Ovary (tissue), 9 donors: ENCODE results near the gene TSPAN14. TPM values are rescaled to one million over a fixed set of nuclear protein-coding genes. Genes with fewer than 3 reads are reported as not detected.
"Not testable (repeated sequence)": the region's sequence is repeated elsewhere in the genome, so short reads cannot be mapped to it uniquely, and the experiment has no call there.

Source experiments
- DNase-seq, 5 donors: peaks; one replicate each; pipeline ENCODE4 v3.0.0-alpha.2; 2019 to 2020
- H3K27ac ChIP-seq, 2 donors: fragments of 200-600 bp; one replicate each; pipeline versions ENCODE4 v1.5.1 to v1.8.0; 2019 to 2022
- H3K27me3 ChIP-seq: fragments of 200-600 bp; one replicate; pipeline ENCODE4 v1.8.0; 2022
- H3K36me3 ChIP-seq: fragments of 200-600 bp; sonication (generic); one replicate; pipeline ENCODE4 v1.5.1; 2019
- H3K4me1 ChIP-seq: one replicate; pipeline ENCODE4 v1.8.1; 2013; ENCODE audit warnings: mild to moderate bottlenecking, moderate library complexity; ENCODE audit not compliant: insufficient read depth
- H3K4me3 ChIP-seq: fragments of 200-600 bp; sonication (generic); one replicate; pipeline ENCODE4 v1.5.1; 2017
- H3K9me3 ChIP-seq, 2 donors: fragments of 200-600 bp in 1 of 2; sonication (generic) in 1 of 2; one replicate each; pipeline versions ENCODE4 v1.5.1 to v1.8.1; 2013 to 2019; ENCODE audit warnings: mild to moderate bottlenecking in 1 of 2, moderate library complexity in 1 of 2
- EP300 ChIP-seq: sonication (generic); formaldehyde crosslinking; IDR thresholded peaks from one replicate; pipeline ENCODE4 v1.6.1; 2017; ENCODE audit warnings: antibody characterized with exemption
- POLR2A ChIP-seq: fragments of 450-650 bp; IDR thresholded peaks from one replicate; pipeline ENCODE4 v1.6.1; 2017; ENCODE audit warnings: antibody characterized with exemption, mild to moderate bottlenecking, moderate library complexity
- WGBS, 3 donors: extraction: QIAGEN DNeasy Blood & Tissue Kit in 1 of 3; methylation state at CpG; one replicate each; pipeline versions ENCODE4 v1.1.5 to v1.1.7; 2013 to 2017; 5-methylcytosine and 5-hydroxymethylcytosine counted together
- intact Hi-C, 4 donors: fragments of 100-400 bp; cut with DNase I; formaldehyde crosslinking; loops; one replicate each; pipeline versions ENCODE4 v1.11.0 to v1.15.1; 2022 to 2023
- polyA plus RNA-seq, 2 donors: library from polyadenylated mRNA; stranded (reverse); fragments of 200-250 nt in 1 of 2; fragments of 350-450 nt in 1 of 2; fragmentation: Illumina TruSeq in 1 of 2; extraction: RNeasy Lipid Tissue Mini Kit (QIAGEN cat#74804) in 1 of 2; gene quantifications; one replicate each; pipeline ENCODE4 v1.2.3, GENCODE V29; 2013 to 2014
- total RNA-seq, 7 donors: library from RNA; depleted of rRNA in 2 of 7; stranded (reverse); fragments of >200 nt in 2 of 7; fragmentation: NEBNext Ultra II Directional in 3 of 7; extraction: Animal tissue kit (Norgen Biotek cat#: 25700) in 3 of 7; gene quantifications; one replicate each; pipeline versions ENCODE4 v1.1.0 to v1.2.4, GENCODE V29; 2016 to 2023
- TF ChIP-seq, protein P1 (sequence below), 3 donors: fragments of 450-650 bp in 2 of 3; fragments of 200-600 bp in 1 of 3; IDR thresholded peaks; one replicate each; pipeline versions ENCODE4 v1.5.1 to v1.8.0; 2016 to 2022; ENCODE audit warnings: antibody characterized with exemption in 3 of 3, mild to moderate bottlenecking in 1 of 3
- donor health status: DM: no; HTN: no; CAD: no; lungs with moderate emphysema.
- donor health status: DM: no; HTN: no; CAD: no.
- donor health status: Bipolar disorder and iron deficiency.
- donor health status: DM: yes; HTN: yes; CAD: no.
- donor health status: DM: no; HTN: no; CAD: no.
- donor health status: DM: yes; HTN: yes; CAD: no.

TSPAN14 gene
- total and polyA plus RNA-seq, 9 donors, result 35.4 to 103 (median 74.8) TPM

DNA sequence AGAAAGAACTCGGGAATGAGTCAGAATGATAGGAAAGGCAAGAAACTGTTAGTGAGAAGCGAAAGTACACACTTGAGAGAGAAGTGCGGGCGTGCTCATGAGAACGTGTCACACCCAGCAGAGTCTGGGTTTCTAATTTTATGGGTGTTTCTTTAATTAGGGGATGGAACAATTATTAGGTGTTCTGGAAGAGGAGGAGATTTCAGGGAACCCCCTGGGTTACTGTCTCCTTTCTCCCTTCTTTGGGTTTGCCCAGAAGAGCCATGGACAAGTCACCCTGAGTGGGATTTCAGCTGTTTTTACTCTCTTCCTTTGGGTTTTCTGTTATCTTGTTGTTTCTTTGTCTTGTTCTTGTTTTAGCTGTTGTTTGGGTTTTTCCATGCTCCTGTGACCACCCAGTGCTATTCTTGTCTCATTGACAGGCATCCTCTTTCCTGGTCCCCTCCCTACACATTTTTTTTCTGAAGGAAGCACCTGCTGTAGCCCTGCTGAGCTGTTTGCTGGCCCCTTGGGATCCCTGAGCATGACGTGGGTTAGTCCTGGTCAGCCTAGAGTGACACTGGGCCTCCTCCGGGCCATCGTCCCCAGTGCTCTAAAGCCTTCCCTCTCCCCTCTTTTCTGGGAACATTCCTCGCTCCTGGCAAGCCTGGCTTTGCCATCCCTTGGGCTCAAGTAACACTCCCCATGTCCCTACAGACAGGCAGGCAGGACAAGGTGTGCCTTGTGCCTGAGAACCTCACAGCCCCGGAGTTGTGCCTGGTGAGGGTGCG lies 87.1 kb downstream of the TSPAN14 start:
- no peaks in the 10 kb centered on the region for H3K9me3 ChIP-seq
- no peak overlapping the region for H3K27ac ChIP-seq
- no peak for DNase-seq
- no peak overlapping the region for H3K4me3 ChIP-seq
- WGBS, 3 donors, result 76 to 79% (median 78%) methylated on average over 11 of the region's 11 CpGs
- TF ChIP-seq, protein P1, sequence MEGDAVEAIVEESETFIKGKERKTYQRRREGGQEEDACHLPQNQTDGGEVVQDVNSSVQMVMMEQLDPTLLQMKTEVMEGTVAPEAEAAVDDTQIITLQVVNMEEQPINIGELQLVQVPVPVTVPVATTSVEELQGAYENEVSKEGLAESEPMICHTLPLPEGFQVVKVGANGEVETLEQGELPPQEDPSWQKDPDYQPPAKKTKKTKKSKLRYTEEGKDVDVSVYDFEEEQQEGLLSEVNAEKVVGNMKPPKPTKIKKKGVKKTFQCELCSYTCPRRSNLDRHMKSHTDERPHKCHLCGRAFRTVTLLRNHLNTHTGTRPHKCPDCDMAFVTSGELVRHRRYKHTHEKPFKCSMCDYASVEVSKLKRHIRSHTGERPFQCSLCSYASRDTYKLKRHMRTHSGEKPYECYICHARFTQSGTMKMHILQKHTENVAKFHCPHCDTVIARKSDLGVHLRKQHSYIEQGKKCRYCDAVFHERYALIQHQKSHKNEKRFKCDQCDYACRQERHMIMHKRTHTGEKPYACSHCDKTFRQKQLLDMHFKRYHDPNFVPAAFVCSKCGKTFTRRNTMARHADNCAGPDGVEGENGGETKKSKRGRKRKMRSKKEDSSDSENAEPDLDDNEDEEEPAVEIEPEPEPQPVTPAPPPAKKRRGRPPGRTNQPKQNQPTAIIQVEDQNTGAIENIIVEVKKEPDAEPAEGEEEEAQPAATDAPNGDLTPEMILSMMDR (IDR thresholded peaks at IDR 0.05), result no peak
- TF ChIP-seq POLR2A (no peak), EP300 (no peak)
- H3K36me3 ChIP-seq, result no peaks in the 10 kb centered on the region
- no peaks in the 10 kb centered on the region for H3K4me1 ChIP-seq
- intact Hi-C loops, result no loop called here
- no peaks in the 10 kb centered on the region for H3K27me3 ChIP-seq

GRCh38 chr10:80542053-80542452 lies 87.9 kb downstream of the TSPAN14 start:
- DNase-seq, result no peak
- no peaks in the 10 kb centered on the region for H3K36me3 ChIP-seq
- no peak overlapping the region for H3K27ac ChIP-seq
- TF ChIP-seq EP300, result no peak
- TF ChIP-seq POLR2A, result no peak
- TF ChIP-seq, protein P1 (IDR thresholded peaks at IDR 0.05), result no peak
- no peaks in the 10 kb centered on the region for H3K4me1 ChIP-seq
- H3K4me3 ChIP-seq, result no peak overlapping the region
- no peaks in the 10 kb centered on the region for H3K27me3 ChIP-seq
- 69 to 83% (median 82%) methylated on average over 4 of the region's 4 CpGs for WGBS, 3 donors
- intact Hi-C loops, result no loop called here
- H3K9me3 ChIP-seq, result no peaks in the 10 kb centered on the region

- no peak overlapping the region for H3K4me3 ChIP-seq
- no peaks in the 10 kb centered on the region for H3K27me3 ChIP-seq
- TF ChIP-seq, protein P1 (IDR thresholded peaks at IDR 0.05), result no peak
- TF ChIP-seq EP300 (no peak), POLR2A (no peak)
- H3K4me1 ChIP-seq, result no peaks in the 10 kb centered on the region
- H3K9me3 ChIP-seq, result no peaks in the 10 kb centered on the region
- no peak for DNase-seq
- H3K27ac ChIP-seq, result no peak overlapping the region
- intact Hi-C loops, result no loop called here
- no peaks in the 10 kb centered on the region for H3K36me3 ChIP-seq
- 91 to 94% (median 94%) methylated on average over 19 of the region's 19 CpGs for WGBS, 3 donors
Observed at GRCh38 chr10:80542652-80543318, 88.7 kb downstream of the TSPAN14 start.

GRCh38 chr10:80543319-80543672 lies 89.2 kb downstream of the TSPAN14 start:
- H3K36me3 ChIP-seq, H3K27me3 ChIP-seq, H3K27ac ChIP-seq, intact Hi-C loops, DNase-seq, H3K4me1 ChIP-seq, H3K4me3 ChIP-seq, H3K9me3 ChIP-seq: not testable (repeated sequence)
- WGBS, 3 donors, result 96 to 98% (median 98%) methylated on average over 25 of the region's 25 CpGs
